ENCODE measurements around the gene MTHFSD.

MTHFSD gene

GRCh38 chr16:86528061-86528929 is 26.7 kb downstream of the MTHFSD start:
- DNase-seq (ENCODE audit: low read depth): no peak
- no peak overlapping the region for H3K4me3 ChIP-seq (ENCODE audit: low read length)
- TF ChIP-seq, protein P1, sequence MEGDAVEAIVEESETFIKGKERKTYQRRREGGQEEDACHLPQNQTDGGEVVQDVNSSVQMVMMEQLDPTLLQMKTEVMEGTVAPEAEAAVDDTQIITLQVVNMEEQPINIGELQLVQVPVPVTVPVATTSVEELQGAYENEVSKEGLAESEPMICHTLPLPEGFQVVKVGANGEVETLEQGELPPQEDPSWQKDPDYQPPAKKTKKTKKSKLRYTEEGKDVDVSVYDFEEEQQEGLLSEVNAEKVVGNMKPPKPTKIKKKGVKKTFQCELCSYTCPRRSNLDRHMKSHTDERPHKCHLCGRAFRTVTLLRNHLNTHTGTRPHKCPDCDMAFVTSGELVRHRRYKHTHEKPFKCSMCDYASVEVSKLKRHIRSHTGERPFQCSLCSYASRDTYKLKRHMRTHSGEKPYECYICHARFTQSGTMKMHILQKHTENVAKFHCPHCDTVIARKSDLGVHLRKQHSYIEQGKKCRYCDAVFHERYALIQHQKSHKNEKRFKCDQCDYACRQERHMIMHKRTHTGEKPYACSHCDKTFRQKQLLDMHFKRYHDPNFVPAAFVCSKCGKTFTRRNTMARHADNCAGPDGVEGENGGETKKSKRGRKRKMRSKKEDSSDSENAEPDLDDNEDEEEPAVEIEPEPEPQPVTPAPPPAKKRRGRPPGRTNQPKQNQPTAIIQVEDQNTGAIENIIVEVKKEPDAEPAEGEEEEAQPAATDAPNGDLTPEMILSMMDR (IDR thresholded peaks at IDR 0.05; ENCODE audit: insufficient read depth, low read depth, low read length, missing control alignments): no peak

DNA sequence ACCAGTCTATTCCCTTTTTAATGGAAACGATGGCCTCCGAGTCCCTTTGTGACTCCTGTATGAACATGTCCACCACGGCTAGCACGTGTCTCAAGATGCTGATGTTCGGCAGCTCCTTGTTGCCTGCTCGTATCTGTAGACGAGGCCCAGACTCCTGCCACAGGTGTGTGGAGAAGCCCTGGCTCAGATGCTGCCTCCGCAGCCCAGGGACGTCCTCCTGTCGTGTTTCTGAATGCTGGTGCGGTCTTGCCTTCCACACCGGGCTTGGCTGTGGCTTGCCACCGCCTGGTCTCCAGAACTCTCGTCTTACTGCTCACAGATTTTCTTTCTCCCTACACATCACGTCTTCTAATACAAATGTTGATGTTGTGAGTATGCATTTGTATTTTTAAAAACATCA is 27.7 kb downstream of the MTHFSD start:
- no peak for DNase-seq (ENCODE audit: low read depth)
- no peak overlapping the region for H3K4me3 ChIP-seq (ENCODE audit: low read length)
- TF ChIP-seq, protein P1 (IDR thresholded peaks at IDR 0.05; ENCODE audit: insufficient read depth, low read depth, low read length, missing control alignments): no peak

GRCh38 chr16:86525696-86526095 is 29.3 kb downstream of the MTHFSD start:
- H3K4me3 ChIP-seq (ENCODE audit: low read length): no peak overlapping the region
- TF ChIP-seq, protein P1 (IDR thresholded peaks at IDR 0.05; ENCODE audit: insufficient read depth, low read depth, low read length, missing control alignments): no peak
- no peak for DNase-seq (ENCODE audit: low read depth)

- no peak overlapping the region for H3K4me3 ChIP-seq (ENCODE audit: low read length)
Measured at GRCh38 chr16:86524029-86524428, 31.0 kb downstream of the MTHFSD start.

DNA sequence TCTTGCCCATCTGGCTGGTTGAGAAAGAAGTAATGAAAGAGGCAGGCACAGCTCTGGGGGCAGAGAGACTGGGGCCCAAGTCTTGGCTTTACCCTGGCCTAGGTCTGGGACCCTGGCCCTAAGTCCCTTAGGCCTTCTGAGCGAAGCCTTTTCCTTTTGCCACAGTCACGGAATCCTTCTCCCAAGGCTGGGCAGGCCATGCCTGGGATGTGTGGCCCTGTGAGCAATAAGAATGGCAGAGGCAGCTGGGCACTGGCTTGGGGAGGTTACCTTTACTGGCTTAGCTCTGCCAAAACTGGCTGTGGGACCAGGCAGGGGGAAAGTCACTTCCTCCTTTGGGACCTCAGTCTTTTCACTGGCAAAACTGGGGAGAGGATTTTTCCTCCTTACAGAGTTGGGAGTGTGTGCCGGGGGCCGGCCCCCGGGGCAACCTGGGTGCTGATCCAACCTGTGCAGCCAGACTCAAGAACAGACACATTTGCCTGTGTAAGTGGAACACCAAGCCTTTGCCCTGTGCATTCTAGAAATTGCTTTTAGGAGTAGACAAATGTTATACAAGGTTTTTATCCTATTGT is 31.8 kb downstream of the MTHFSD start:
- no peak for DNase-seq (ENCODE audit: low read depth)
- TF ChIP-seq, protein P1 (IDR thresholded peaks at IDR 0.05; ENCODE audit: insufficient read depth, low read depth, low read length, missing control alignments): no peak
- H3K4me3 ChIP-seq (ENCODE audit: low read length): no peak overlapping the region

More at GRCh38 chr16:86524029-86524428, 31.0 kb downstream of the MTHFSD start:
- TF ChIP-seq, protein P1 (IDR thresholded peaks at IDR 0.05; ENCODE audit: insufficient read depth, low read depth, low read length, missing control alignments): no peak
- no peak for DNase-seq (ENCODE audit: low read depth)

DNA sequence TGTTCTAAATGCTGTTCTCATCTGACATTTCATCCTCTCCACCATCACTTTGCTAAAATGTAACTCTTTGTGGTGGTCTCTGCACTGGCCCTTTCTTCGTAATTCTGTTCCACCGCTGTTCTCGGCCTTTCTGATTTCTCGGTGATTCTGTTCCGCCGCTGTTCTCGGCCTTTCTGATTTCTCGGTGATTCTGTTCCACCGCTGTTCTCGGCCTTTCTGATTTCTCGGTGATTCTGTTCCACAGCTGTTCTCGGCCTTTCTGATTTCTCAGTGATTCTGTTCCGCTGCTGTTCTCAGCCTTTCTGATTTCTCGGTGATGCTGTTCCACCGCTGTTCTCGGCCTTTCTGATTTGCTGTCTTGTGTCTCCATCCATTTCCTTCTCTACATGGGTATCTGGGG is 32.4 kb downstream of the MTHFSD start:
- DNase-seq (ENCODE audit: low read depth): no peak
- TF ChIP-seq, protein P1 (IDR thresholded peaks at IDR 0.05; ENCODE audit: insufficient read depth, low read depth, low read length, missing control alignments): no peak
- no peak overlapping the region for H3K4me3 ChIP-seq (ENCODE audit: low read length)
